GM12878 (cell line): ENCODE measurements around the gene ST7. TPM values are rescaled to one million over a fixed set of nuclear protein-coding genes. Genes with fewer than 3 reads are reported as not detected.
A peak's percentile ranks its signal among the peaks of the same experiment; 100 is the strongest.

Experiments
- BHLHE40 ChIP-seq, 2 experiments: fragments of 450-650 bp in 1 of 2; IDR thresholded peaks; 2 replicates each; pipeline ENCODE4 v1.6.1; 2011 to 2017; ENCODE audit warnings: low read depth in 2 of 2, borderline replicate concordance in 1 of 2, improper control_type of control experiment in 1 of 2, low read length in 1 of 2, mild to moderate bottlenecking in 1 of 2
- IKZF2 ChIP-seq, 2 experiments: fragments of 450-650 bp; IDR thresholded peaks; 2 replicates each; pipeline ENCODE4 v1.6.1; 2017; ENCODE audit warnings: mild to moderate bottlenecking in 2 of 2, moderate library complexity in 2 of 2
- IRF5 ChIP-seq: fragments of 450-650 bp; IDR thresholded peaks from 2 replicates; pipeline ENCODE4 v1.6.1; 2017; ENCODE audit warnings: borderline replicate concordance
- JUND ChIP-seq: IDR thresholded peaks from 2 replicates; pipeline ENCODE4 v1.6.1; 2012; ENCODE audit warnings: low read depth, mild to moderate bottlenecking, low read length, improper control_type of control experiment, moderate library complexity
- MLLT1 ChIP-seq: fragments of 450-650 bp; IDR thresholded peaks from 2 replicates; pipeline ENCODE4 v1.6.1; 2016; ENCODE audit warnings: mild to moderate bottlenecking
- NFYA ChIP-seq: IDR thresholded peaks from 2 replicates; pipeline ENCODE4 v1.6.1; 2011; ENCODE audit warnings: low read depth, mild to moderate bottlenecking, low read length, improper control_type of control experiment, borderline replicate concordance
- PBX3 ChIP-seq: IDR thresholded peaks from 2 replicates; pipeline ENCODE4 v1.6.1; 2011; ENCODE audit warnings: mild to moderate bottlenecking, low read depth, low read length, moderate library complexity; ENCODE audit not compliant: insufficient replicate concordance
- PML ChIP-seq: IDR thresholded peaks from 2 replicates; pipeline ENCODE4 v1.6.1; 2012; ENCODE audit warnings: low read length, inconsistent platforms
- RUNX3 ChIP-seq: IDR thresholded peaks from 2 replicates; pipeline ENCODE4 v1.6.1; 2012; ENCODE audit warnings: low read length, inconsistent platforms
- SIX5 ChIP-seq: IDR thresholded peaks from 2 replicates; pipeline ENCODE4 v1.6.1; 2011; ENCODE audit warnings: mild to moderate bottlenecking, low read depth, low read length, moderate library complexity; ENCODE audit not compliant: severe bottlenecking
- SMC3 ChIP-seq: IDR thresholded peaks from 2 replicates; pipeline ENCODE4 v1.6.1; 2011; ENCODE audit warnings: low read length, improper control_type of control experiment, borderline replicate concordance
- ZNF384 ChIP-seq: IDR thresholded peaks from 2 replicates; pipeline ENCODE4 v1.6.1; 2012; ENCODE audit warnings: low read depth, mild to moderate bottlenecking, low read length, improper control_type of control experiment, borderline replicate concordance
- ZSCAN29 ChIP-seq: fragments of 450-650 bp; IDR thresholded peaks from 2 replicates; pipeline ENCODE4 v1.6.1; 2017; ENCODE audit warnings: mild to moderate bottlenecking, moderate library complexity
- polyA plus RNA-seq, 11 experiments: library from polyadenylated mRNA; depleted of rRNA in 4 of 11; unstranded in 6 of 11; stranded (reverse) in 5 of 11; fragments of >200 nt; fragmentation: Nextera tagmentation in 4 of 11; fragmentation: Illumina TruSeq in 1 of 11; extraction: Ambion mirVana in 4 of 11; extraction: Trizol in 1 of 11; gene quantifications; 1 replicate in 1 of 11; 2 replicates in 10 of 11; pipeline versions ENCODE4 v1.2.1 to v1.2.3, GENCODE V29; 2011 to 2016; ENCODE audit warnings: inconsistent platforms in 2 of 11, missing spikeins in 2 of 11, low read depth in 1 of 11
- total RNA-seq, 4 experiments: library from RNA; depleted of rRNA in 3 of 4; stranded (reverse); fragments of >200 nt in 3 of 4; fragmentation: Illumina TruSeq in 1 of 4; extraction: Trizol in 1 of 4; gene quantifications; 2 replicates each; pipeline versions ENCODE4 v1.2.1 to v1.2.3, GENCODE V29; 2013 to 2021
- TF ChIP-seq, protein P1 (sequence below), 3 experiments: IDR thresholded peaks in 2 of 3; conservative IDR thresholded peaks in 1 of 3; 2 replicates each; pipeline ENCODE4 v1.5.1; 2011; ENCODE audit warnings: low read depth in 3 of 3, low read length in 3 of 3, mild to moderate bottlenecking in 3 of 3, control low read depth in 2 of 3, moderate library complexity in 2 of 3, inconsistent platforms in 1 of 3, mixed read lengths in 1 of 3; ENCODE audit not compliant: control insufficient read depth in 2 of 3, insufficient read depth in 1 of 3; ENCODE audit errors: extremely low read depth in 1 of 3
- TF ChIP-seq, protein P2 (sequence below): IDR thresholded peaks from 2 replicates; pipeline ENCODE4 v1.6.1; 2011; ENCODE audit warnings: borderline replicate concordance, low read depth, mild to moderate bottlenecking, moderate library complexity, low read length; ENCODE audit not compliant: insufficient read depth, poor library complexity, severe bottlenecking
- TF ChIP-seq, protein P3 (sequence below): fragments of 450-650 bp; IDR thresholded peaks from 2 replicates; pipeline ENCODE4 v1.6.1; 2017; ENCODE audit warnings: mild to moderate bottlenecking, moderate library complexity

Gene ST7
- total and polyA plus RNA-seq, 10 of the 15 experiments (the other 5 are each of a cell fraction or from before 2014, with no cell fraction given): 27.7 to 76.4 (median 53.6) TPM

GRCh38 chr7:117010375-117011133, 57.3 kb downstream of the ST7 start (continued):
- TF ChIP-seq, protein P1, sequence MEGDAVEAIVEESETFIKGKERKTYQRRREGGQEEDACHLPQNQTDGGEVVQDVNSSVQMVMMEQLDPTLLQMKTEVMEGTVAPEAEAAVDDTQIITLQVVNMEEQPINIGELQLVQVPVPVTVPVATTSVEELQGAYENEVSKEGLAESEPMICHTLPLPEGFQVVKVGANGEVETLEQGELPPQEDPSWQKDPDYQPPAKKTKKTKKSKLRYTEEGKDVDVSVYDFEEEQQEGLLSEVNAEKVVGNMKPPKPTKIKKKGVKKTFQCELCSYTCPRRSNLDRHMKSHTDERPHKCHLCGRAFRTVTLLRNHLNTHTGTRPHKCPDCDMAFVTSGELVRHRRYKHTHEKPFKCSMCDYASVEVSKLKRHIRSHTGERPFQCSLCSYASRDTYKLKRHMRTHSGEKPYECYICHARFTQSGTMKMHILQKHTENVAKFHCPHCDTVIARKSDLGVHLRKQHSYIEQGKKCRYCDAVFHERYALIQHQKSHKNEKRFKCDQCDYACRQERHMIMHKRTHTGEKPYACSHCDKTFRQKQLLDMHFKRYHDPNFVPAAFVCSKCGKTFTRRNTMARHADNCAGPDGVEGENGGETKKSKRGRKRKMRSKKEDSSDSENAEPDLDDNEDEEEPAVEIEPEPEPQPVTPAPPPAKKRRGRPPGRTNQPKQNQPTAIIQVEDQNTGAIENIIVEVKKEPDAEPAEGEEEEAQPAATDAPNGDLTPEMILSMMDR (IDR thresholded peaks at IDR 0.05 in 2 of 3, conservative IDR thresholded peaks at IDR 0.05 in 1 of 3; ENCODE audit: control insufficient read depth in 2 of 3, extremely low read depth in 1 of 3, insufficient read depth in 1 of 3, low read depth in 3 of 3, low read length in 3 of 3): no peak
- peak; percentile 84 for TF ChIP-seq RUNX3
- no peak for TF ChIP-seq NFYA
- no peak for TF ChIP-seq MLLT1
- TF ChIP-seq, protein P2, sequence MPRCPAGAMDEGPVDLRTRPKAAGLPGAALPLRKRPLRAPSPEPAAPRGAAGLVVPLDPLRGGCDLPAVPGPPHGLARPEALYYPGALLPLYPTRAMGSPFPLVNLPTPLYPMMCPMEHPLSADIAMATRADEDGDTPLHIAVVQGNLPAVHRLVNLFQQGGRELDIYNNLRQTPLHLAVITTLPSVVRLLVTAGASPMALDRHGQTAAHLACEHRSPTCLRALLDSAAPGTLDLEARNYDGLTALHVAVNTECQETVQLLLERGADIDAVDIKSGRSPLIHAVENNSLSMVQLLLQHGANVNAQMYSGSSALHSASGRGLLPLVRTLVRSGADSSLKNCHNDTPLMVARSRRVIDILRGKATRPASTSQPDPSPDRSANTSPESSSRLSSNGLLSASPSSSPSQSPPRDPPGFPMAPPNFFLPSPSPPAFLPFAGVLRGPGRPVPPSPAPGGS: peak; percentile 99
- TF ChIP-seq SIX5: no peak
- peak; percentile 65; the same call in 1 of the 2 replicates for TF ChIP-seq PML
- no peak for TF ChIP-seq JUND
- TF ChIP-seq ZSCAN29: no peak
- peak; percentile 45 to 62; a peak in 1 of 4 replicates for TF ChIP-seq BHLHE40 (IDR thresholded peaks at IDR 0.05; ENCODE audit: borderline replicate concordance in 1 of 2, low read depth in 2 of 2, low read length in 1 of 2)
- no peak for TF ChIP-seq IRF5
- TF ChIP-seq, protein P3, sequence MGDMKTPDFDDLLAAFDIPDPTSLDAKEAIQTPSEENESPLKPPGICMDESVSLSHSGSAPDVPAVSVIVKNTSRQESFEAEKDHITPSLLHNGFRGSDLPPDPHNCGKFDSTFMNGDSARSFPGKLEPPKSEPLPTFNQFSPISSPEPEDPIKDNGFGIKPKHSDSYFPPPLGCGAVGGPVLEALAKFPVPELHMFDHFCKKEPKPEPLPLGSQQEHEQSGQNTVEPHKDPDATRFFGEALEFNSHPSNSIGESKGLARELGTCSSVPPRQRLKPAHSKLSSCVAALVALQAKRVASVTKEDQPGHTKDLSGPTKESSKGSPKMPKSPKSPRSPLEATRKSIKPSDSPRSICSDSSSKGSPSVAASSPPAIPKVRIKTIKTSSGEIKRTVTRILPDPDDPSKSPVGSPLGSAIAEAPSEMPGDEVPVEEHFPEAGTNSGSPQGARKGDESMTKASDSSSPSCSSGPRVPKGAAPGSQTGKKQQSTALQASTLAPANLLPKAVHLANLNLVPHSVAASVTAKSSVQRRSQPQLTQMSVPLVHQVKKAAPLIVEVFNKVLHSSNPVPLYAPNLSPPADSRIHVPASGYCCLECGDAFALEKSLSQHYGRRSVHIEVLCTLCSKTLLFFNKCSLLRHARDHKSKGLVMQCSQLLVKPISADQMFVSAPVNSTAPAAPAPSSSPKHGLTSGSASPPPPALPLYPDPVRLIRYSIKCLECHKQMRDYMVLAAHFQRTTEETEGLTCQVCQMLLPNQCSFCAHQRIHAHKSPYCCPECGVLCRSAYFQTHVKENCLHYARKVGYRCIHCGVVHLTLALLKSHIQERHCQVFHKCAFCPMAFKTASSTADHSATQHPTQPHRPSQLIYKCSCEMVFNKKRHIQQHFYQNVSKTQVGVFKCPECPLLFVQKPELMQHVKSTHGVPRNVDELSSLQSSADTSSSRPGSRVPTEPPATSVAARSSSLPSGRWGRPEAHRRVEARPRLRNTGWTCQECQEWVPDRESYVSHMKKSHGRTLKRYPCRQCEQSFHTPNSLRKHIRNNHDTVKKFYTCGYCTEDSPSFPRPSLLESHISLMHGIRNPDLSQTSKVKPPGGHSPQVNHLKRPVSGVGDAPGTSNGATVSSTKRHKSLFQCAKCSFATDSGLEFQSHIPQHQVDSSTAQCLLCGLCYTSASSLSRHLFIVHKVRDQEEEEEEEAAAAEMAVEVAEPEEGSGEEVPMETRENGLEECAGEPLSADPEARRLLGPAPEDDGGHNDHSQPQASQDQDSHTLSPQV: no peak
- TF ChIP-seq ZNF384: no peak
- peak; percentile 91 to 93 for TF ChIP-seq IKZF2 (IDR thresholded peaks at IDR 0.05)
- no peak for TF ChIP-seq PBX3
- no peak for TF ChIP-seq SMC3
